RCC 7860 (cell line): ENCODE data around the gene ZDHHC19.
"Not testable (repeated sequence)": the region's sequence is repeated elsewhere in the genome, so short reads cannot be mapped to it uniquely, and the experiment has no call there.

Experiments used
- DNase-seq: peaks from one replicate; pipeline ENCODE4 v3.0.0-alpha.2; 2015; ENCODE audit warnings: low spot score
- FAIRE-seq: peaks from 2 replicates; lab custom pipeline; 2012; peaks lifted over from hg19 to GRCh38; lab: Jason Lieb, UNC

Gene ZDHHC19

DNA sequence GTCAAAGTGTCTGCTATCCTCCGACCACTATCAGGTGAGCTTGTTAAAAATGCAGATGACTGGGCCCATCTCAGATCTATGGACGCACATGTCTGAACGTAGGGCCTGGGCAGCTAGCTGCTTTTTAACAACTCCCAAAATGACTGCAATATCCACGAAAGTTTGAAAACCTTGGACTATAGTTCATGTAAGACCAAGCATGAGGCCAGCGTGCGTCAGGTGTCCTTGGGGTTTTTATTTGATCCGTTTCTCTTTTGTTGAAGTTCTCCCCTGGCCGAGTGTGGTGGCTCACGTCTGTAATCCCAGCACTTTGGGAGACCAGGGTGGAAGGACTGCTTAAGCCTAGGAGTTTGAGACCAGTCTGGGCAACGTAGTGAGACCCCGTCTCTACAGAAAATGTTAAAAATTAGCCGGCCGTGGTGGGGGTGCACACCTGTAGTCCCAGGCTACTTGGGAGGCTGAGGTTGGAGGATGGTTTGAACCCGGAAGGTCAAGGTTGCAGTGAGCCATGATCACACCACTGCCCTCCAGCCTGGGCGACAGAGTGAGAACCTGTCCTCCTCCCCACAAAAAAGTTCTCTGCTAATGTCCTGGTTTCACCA is 14.7 kb upstream of the ZDHHC19 start:
- DNase-seq (no peak), FAIRE-seq (no peak)

- no peak for DNase-seq
- FAIRE-seq, result no peak
Measured at GRCh38 chr3:196225086-196225485, 13.9 kb upstream of the ZDHHC19 start.

DNA sequence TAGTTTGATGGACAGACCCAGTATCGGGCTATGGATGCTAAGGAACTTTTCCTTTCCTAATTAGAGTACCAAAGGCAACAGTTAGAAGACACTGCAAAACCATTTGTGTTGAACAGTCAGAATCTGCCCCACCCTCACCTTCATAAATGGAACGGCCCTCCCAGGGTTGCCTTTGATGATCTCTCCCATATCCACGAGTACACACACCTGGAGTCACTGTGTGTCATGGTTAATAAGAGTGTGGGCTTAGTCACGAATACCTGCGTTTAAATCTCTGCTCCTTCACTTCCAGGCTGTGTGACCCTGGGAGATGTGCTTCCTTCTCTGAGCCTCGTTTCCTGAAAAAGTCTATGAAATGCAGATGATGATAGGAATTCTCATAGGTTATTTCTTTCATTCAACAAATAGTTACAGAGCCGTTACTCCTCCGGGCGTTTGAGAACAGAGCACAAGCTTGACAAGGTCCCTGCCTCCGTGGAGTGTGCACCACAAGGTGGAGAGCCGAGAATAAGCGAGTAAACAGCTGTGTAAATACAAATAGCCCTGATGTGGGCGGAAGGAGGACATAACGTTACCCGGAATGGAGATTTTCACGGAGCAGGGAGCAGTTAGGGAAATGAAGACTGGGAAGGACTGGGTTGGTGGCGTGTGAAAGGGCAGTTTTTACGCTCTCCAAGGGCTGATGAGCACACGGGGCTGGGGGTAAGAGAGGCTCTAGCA is 11.8 kb upstream of the ZDHHC19 start:
- DNase-seq (no peak), FAIRE-seq (no peak)

DNA sequence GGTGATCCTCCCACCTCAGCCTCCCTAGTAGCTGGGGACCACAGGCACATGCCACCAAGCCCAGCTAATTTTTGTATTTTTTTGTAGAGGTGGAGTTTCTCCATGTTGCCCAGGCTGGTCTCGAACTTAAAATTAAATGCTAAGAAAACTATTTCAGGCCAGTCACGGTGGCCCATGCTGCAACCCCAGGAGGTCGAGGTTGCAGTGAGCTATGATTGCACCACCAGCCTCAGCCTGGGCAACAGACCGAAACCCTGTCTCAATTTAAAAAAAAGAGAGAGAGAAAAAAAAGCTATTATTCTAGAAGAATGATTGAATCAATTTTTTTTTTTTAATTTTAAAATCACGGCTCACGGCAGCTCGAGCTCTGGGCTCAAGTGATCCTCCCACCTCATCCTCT is 9.8 kb upstream of the ZDHHC19 start:
- FAIRE-seq, result no peak
- DNase-seq, result no peak

- FAIRE-seq, result no peak
Measured at GRCh38 chr3:196220587-196220986, 9.4 kb upstream of the ZDHHC19 start.

DNA sequence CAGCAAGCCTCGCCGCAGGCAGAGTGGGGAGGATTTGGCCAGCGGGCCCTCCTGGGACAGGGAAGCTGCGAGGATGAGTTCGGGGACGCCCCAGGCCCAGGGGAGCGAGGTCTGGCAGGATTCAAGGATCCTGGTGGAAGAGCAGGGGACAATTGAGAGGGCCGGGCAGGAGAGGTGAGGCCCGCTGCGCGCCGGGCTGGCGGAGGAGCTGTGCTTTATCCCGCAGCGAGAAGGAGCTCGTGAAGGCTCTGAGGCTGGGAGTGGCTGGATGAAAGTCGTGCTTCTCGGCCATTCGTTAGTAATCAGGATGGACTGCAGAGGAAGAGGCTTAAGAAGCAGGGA is 8.7 kb upstream of the ZDHHC19 start:
- FAIRE-seq (no peak), DNase-seq (no peak)

More at GRCh38 chr3:196220587-196220986, 9.4 kb upstream of the ZDHHC19 start:
- no peak for DNase-seq

- no peak for DNase-seq
- no peak for FAIRE-seq
Measured at GRCh38 chr3:196219194-196219969, 8.2 kb upstream of the ZDHHC19 start.

DNA sequence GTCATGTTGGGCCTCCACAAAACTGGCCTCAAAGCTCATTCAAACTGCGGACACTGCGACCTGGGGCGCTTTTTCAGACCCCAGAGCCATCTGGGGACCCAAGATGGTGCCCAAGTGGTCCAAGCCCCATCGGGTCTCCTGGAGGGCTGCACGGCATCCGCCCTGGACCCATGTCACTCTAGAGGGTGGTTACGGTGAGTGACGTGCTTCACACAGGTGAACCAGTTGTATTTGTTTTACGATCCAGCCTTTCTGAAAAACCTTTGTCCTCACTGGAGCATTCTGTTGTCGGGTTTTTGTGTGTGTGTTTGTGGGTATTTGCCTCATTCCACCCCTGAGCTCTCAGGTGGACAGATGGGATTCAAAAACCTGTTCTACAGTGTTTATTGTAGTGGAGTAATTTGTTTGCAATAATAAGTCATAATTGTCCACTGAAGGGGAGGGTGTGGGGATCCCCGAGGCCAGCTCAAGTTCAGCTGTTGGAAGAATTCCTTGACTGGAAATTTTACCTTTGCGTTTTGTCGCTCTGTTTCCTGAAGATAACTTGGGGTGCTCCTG is 7.0 kb upstream of the ZDHHC19 start:
- DNase-seq, result no peak
- FAIRE-seq, result no peak

DNA sequence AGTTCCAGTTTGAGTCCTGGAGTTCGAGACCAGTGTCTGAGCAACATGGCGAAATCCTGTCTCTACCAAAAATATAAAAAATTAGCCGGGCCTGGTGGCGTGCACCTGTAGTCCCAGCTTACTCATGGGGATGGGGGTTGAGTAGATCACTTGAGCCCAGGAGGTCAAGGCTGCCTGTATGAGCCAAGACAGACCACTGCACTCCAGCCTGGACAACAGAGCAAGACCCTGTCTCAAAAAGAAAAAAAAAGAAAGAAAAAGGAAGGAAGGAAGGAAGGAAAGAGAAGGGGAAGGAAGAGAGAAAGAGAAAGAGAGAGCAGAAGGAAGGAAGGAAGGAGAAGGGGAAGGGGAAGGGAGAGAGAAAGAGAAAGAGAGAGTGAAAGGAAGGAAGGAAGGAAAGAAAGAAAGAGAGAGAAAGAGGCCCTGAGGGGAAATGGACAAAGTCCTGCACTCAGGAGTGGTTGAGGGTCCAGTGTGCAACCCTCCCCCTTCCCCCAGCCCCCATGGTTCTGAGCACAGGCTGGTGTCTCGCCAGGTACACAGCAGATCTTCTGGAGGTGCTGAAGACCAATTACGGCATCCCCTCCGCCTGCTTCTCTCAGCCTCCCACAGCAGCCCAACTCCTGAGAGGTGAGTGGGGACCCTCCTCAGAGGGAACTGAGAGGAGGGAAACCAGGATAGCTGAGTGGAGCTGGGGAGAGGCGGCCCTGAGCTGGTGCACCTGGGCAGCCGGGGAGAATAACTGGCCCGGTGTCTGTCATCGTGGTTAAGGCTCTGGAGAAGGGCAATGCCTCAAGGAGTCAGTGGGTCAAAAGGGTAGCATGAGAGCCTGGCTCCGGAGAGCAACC is 6.3 kb upstream of the ZDHHC19 start:
- no peak for FAIRE-seq
- DNase-seq, result no peak

DNA sequence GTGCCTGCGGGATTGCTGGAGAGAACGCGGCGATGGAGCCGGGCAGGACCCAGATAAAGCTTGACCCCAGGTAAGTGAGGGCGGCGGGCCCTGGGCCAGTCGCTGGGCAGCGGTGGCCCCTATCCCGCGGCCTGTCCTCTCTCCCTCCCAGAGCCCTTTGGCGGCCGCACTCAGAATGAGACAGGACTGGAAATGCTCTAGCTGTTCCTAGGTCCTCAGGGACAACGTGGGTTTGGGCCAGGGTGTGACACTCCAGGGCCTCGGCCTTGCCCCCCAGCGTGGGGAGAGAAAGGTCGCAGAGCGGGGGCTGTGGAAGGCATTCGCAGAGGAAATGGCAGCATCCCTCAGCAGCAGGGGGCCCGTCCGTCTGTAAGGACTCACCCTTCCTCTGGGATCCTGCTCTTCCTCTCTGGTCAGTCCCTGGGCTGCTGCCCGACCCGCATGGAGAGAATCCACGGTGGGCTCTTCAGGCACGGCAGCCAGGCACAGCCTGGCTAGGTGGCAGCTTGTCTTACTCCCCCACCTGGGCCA is 5.5 kb upstream of the ZDHHC19 start:
- no peak for DNase-seq
- no peak for FAIRE-seq

GRCh38 chr3:196216089-196216564 is 4.9 kb upstream of the ZDHHC19 start, which contains the start of gene SLC51A:
TSS of gene SLC51A (plus strand) at chr3:196216534. CDS start at chr3:196216713, 179 bp downstream.
- DNase-seq, result no peak
- no peak for FAIRE-seq

DNA sequence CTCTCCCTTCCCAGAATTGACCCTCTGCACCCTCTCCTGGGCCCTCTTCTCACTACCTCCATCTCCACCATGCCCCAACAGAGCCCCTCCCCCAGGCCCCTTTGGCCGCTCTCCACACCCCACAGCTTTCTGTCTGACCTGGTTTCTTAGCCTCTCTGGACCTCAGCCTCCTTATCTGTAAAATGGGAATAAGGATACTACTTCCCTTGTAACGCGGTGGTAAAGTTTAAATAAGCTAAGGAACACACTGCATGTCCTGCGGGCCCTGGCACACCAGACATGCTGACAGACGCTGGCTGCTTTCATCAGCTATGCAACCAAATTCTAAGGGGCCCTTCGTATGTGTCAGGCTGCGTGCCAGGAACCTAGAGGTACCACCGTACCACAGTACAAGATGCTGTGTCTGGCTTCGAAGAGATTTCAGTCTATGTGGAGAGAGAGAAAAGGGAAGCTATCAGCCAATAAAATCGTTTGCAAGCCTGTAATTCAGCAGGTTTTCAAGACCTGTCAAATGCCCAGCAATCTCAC is 4.4 kb upstream of the ZDHHC19 start:
- no peak for FAIRE-seq
- DNase-seq, result no peak

- no peak for FAIRE-seq
Measured at GRCh38 chr3:196214783-196215441, 3.7 kb upstream of the ZDHHC19 start.

DNA sequence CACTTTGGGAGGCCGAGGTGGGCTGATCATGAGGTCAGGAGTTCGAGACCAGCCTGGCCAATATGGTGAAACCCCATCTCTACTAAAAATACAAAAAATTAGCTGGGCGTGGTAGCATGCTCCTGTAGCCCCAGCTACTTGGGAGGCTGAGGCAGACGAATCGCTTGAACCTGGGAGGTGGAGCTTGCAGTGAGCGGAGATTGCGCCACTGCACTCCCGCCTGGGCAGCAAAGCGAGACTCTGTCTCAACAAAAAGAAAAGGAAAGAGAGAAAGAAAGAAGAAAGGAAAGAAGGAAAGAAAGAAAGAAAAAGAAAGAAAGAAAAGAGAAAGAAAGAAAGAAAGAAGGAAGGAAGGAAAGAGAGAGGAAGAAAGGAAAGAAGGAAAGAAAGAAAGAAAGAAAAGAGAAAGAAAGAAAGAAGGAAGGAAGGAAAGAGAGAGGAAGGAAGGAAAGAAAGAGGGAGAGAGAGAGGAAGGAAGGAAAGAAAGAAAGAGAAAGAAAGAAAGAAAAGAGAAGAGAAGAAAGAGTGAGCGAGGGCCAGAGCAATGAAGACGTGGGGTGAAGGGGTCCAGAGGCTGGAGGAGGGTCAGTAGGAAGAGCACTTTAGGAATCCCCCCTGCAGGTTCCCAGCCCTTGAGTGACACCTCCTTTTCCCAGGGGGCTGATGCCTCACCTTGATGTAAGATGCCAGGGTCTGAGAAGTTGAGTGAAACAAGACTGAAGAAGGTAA is 1.1 kb downstream of the ZDHHC19 start:
- DNase-seq, FAIRE-seq: not testable (repeated sequence)

More at GRCh38 chr3:196214783-196215441, 3.7 kb upstream of the ZDHHC19 start:
- DNase-seq, result no peak

DNA sequence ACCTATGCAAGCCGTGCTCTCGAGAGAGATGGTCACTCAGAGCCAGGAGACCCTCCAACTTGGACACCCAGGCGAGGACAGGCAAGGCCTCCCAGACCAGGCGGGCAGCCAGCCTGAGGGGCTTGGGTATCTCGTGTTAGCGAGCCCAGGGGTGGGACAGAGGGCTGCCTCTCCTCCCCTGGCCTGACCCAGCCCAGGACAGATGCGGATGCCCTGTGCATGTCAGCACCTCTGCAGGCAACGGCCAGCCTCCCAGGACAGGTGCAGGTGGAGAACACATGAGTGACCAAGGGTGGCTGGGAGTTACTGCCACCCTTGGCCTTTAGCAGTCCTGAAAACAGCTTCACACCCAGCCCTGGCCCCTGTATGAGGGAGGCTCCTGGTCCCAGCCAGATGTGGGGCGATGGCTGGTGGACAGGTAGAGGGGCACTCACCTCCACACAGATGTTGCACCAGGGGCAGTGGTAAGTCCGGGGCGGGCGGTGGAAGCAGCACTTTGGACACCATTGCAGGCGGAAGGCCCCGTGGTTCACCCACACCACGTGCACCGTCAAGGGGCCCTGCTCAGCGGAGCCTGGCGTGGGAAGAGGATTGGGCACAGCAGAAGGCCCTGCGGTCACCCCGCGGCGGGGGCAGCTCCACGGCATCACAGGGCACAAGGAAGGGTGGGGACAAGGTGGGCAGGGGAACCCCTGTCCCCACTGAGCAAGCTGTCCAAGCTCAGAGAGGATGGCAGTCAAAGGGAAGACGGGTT is 2.1 kb downstream of the ZDHHC19 start:
- DNase-seq, result no peak
- no peak for FAIRE-seq

DNA sequence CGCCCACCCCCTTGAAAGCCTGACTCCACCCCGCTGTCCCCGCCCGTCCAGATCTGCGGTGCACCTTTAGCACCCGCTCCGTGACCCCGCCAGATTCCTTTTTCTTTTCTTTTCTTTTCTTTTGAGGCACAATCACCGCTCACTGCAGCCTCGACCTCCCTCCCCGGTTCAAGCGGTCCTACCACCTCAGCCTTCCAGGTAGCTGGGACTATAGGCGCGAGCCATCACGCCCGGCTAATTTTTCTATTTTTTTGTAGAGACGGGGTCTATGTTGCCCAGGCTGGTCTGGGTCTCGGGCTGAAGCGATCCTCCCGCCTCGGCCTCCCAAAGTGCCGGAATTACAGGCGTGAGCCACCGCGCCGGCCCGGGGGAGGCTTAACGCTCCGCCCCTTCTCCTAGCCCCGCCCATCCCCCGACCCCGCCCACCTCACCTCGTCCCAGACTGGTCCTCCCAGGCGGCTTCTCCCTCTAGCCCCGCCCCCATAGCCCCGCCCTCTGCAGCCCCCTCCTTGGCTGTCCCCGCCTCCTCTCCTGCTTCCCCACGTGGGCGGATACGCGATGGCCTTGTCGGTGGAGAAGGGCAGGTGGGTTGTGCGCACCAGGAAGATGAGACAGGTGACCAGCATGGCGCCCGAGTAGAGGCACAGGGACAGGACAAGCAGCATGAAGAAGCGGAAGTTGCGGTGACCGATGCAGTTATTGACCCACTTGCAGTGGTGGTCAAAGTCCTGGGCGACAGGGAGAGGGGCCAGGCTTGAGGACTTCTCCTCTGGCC is 3.2 kb downstream of the ZDHHC19 start:
- FAIRE-seq (no peak), DNase-seq (no peak)

DNA sequence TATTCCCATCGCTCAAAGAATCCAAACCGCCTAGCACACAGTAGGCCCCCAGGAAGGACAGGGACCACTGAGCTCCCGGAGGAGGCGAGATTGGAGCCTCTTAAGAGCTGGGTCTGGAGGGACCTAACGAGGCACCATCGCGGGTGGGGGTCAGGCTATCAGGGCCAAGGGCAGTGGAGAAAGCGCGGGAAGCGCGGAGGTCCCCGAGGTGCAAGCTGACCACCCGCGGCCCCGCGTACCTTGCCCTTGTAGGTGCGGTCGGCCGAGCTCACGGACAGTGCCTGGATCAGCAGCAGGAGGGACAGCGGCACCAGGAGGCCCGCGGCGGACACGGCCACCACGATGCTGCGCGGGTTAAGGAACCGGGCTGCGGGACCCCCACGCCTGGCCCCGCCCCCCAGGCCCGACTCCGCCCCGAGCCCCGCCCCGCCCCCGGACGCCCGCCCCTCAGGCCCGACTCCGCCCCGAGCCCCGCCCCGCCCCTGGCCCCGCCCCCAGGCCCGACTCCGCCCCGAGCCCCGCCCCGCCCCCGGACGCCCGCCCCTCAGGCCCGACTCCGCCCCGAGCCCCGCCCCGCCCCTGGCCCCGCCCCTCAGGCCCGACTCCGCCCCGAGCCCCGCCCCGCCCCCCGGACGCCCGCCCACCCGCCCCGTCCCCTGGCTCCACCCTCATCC is 3.9 kb downstream of the ZDHHC19 start:
- FAIRE-seq (no peak), DNase-seq (no peak)
